PC-3 (cell line): ENCODE data around the gene P2RX3.

ENCODE experiments used
- CTCF ChIP-seq: fragments of 300-600 bp; sonication (generic); conservative IDR thresholded peaks from 2 replicates; pipeline ENCODE4 v1.5.1; 2017; ENCODE audit warnings: antibody characterized with exemption, low read depth, mild to moderate bottlenecking, low read length
- EZH2 ChIP-seq: fragments of 300-600 bp; sonication (generic); IDR thresholded peaks from one replicate; pipeline ENCODE4 v1.6.1; 2017; ENCODE audit warnings: antibody characterized with exemption, mild to moderate bottlenecking, low read length; ENCODE audit not compliant: unreplicated experiment
- EZH2phosphoT487 ChIP-seq: fragments of 300-600 bp; sonication (generic); IDR thresholded peaks from 2 replicates; pipeline ENCODE4 v1.6.1; 2018; ENCODE audit warnings: mild to moderate bottlenecking, antibody characterized with exemption, low read length, borderline replicate concordance

GRCh38 chr11:57353446-57353845 lies 15.3 kb downstream of the P2RX3 start:
- TF ChIP-seq CTCF (no peak), EZH2 (no peak), EZH2phosphoT487 (no peak)
